ENCODE data around the gene BLVRA.
"Not testable (repeated sequence)": the region's sequence is repeated elsewhere in the genome, so short reads cannot be mapped to it uniquely, and the experiment has no call there.

The BLVRA gene

GRCh38 chr7:43758029-43758821 is at the start of gene BLVRA:
Gene BLVRA, plus strand, starts transcription at chr7:43758680. Its CDS starts 12,479 bp downstream, at chr7:43771159.
- no peak for DNase-seq (ENCODE audit: low read depth, low spot score)
- Histone ChIP-seq H3K4me1 (ENCODE audit: control insufficient read depth, insufficient read depth, low read length) (peaks cover 1% of the 10 kb centered on the region), H3K9me3 (ENCODE audit: control insufficient read depth, insufficient read depth, low read length) (no peaks in the 10 kb centered on the region), H3K36me3 (ENCODE audit: control insufficient read depth, insufficient read depth, low read length) (no peaks in the 10 kb centered on the region), H3K27me3 (ENCODE audit: control insufficient read depth, insufficient read depth, low read length) (peaks cover 10% of the 10 kb centered on the region), H3K27ac (ENCODE audit: low read length) (no peak within 1 kb of the TSS), H3K4me3 (ENCODE audit: low read length) (peak within 1 kb of the TSS; percentile 92)
- WGBS (ENCODE audit: insufficient coverage, insufficient read length): no CpG with 5 or more reads among the region's 67 CpGs

GRCh38 chr7:43711503-43711902 is 47.0 kb upstream of the BLVRA start:
- Histone ChIP-seq H3K27ac (ENCODE audit: low read length) (no peak overlapping the region), H3K4me3 (ENCODE audit: low read length) (no peak overlapping the region), H3K27me3 (ENCODE audit: control insufficient read depth, insufficient read depth, low read length) (no peaks in the 10 kb centered on the region), H3K4me1 (ENCODE audit: control insufficient read depth, insufficient read depth, low read length) (no peaks in the 10 kb centered on the region), H3K36me3 (ENCODE audit: control insufficient read depth, insufficient read depth, low read length) (no peaks in the 10 kb centered on the region), H3K9me3 (ENCODE audit: control insufficient read depth, insufficient read depth, low read length) (no peaks in the 10 kb centered on the region)
- no peak for DNase-seq (ENCODE audit: low read depth, low spot score)
- WGBS (ENCODE audit: insufficient coverage, insufficient read length): no CpG with 5 or more reads among the region's 1 CpG

- H3K4me3 ChIP-seq (ENCODE audit: low read length); H3K27ac ChIP-seq (ENCODE audit: low read length); H3K36me3 ChIP-seq (ENCODE audit: control insufficient read depth, insufficient read depth, low read length); H3K4me1 ChIP-seq (ENCODE audit: control insufficient read depth, insufficient read depth, low read length); H3K9me3 ChIP-seq (ENCODE audit: control insufficient read depth, insufficient read depth, low read length); DNase-seq (ENCODE audit: low read depth, low spot score); H3K27me3 ChIP-seq (ENCODE audit: control insufficient read depth, insufficient read depth, low read length): not testable (repeated sequence)
- no CpG with 5 or more reads among the region's 2 CpGs for WGBS (ENCODE audit: insufficient coverage, insufficient read length)
Measured at GRCh38 chr7:43715966-43716365, 42.5 kb upstream of the BLVRA start.

- Histone ChIP-seq H3K9me3 (ENCODE audit: control insufficient read depth, insufficient read depth, low read length) (no peaks in the 10 kb centered on the region), H3K27me3 (ENCODE audit: control insufficient read depth, insufficient read depth, low read length) (no peaks in the 10 kb centered on the region), H3K4me1 (ENCODE audit: control insufficient read depth, insufficient read depth, low read length) (no peaks in the 10 kb centered on the region), H3K27ac (ENCODE audit: low read length) (no peak overlapping the region), H3K4me3 (ENCODE audit: low read length) (no peak overlapping the region), H3K36me3 (ENCODE audit: control insufficient read depth, insufficient read depth, low read length) (no peaks in the 10 kb centered on the region)
- WGBS (ENCODE audit: insufficient coverage, insufficient read length): no CpG with 5 or more reads among the region's 2 CpGs
- no peak for DNase-seq (ENCODE audit: low read depth, low spot score)
Measured at GRCh38 chr7:43716598-43716997, 41.9 kb upstream of the BLVRA start.

- H3K4me1 ChIP-seq (ENCODE audit: control insufficient read depth, insufficient read depth, low read length): no peaks in the 10 kb centered on the region
- no peaks in the 10 kb centered on the region for H3K9me3 ChIP-seq (ENCODE audit: control insufficient read depth, insufficient read depth, low read length)
- WGBS (ENCODE audit: insufficient coverage, insufficient read length): no CpG with 5 or more reads among the region's 2 CpGs
- no peaks in the 10 kb centered on the region for H3K27me3 ChIP-seq (ENCODE audit: control insufficient read depth, insufficient read depth, low read length)
- no peaks in the 10 kb centered on the region for H3K36me3 ChIP-seq (ENCODE audit: control insufficient read depth, insufficient read depth, low read length)
- no peak overlapping the region for H3K27ac ChIP-seq (ENCODE audit: low read length)
- no peak overlapping the region for H3K4me3 ChIP-seq (ENCODE audit: low read length)
- DNase-seq (ENCODE audit: low read depth, low spot score): no peak
Measured at GRCh38 chr7:43721193-43721806, 37.2 kb upstream of the BLVRA start.

- H3K27me3 ChIP-seq (ENCODE audit: control insufficient read depth, insufficient read depth, low read length): no peaks in the 10 kb centered on the region
- no peak overlapping the region for H3K4me3 ChIP-seq (ENCODE audit: low read length)
- no peak overlapping the region for H3K27ac ChIP-seq (ENCODE audit: low read length)
- H3K4me1 ChIP-seq (ENCODE audit: control insufficient read depth, insufficient read depth, low read length): no peaks in the 10 kb centered on the region
- no peaks in the 10 kb centered on the region for H3K36me3 ChIP-seq (ENCODE audit: control insufficient read depth, insufficient read depth, low read length)
- H3K9me3 ChIP-seq (ENCODE audit: control insufficient read depth, insufficient read depth, low read length): no peaks in the 10 kb centered on the region
- DNase-seq (ENCODE audit: low read depth, low spot score): no peak
Measured at GRCh38 chr7:43723007-43723341, 35.5 kb upstream of the BLVRA start.

GRCh38 chr7:43725251-43725650 is 33.2 kb upstream of the BLVRA start:
- Histone ChIP-seq H3K27me3 (ENCODE audit: control insufficient read depth, insufficient read depth, low read length) (no peaks in the 10 kb centered on the region), H3K4me1 (ENCODE audit: control insufficient read depth, insufficient read depth, low read length) (no peaks in the 10 kb centered on the region; the same call in 1 of the 2 replicates), H3K36me3 (ENCODE audit: control insufficient read depth, insufficient read depth, low read length) (no peaks in the 10 kb centered on the region), H3K27ac (ENCODE audit: low read length) (no peak overlapping the region), H3K9me3 (ENCODE audit: control insufficient read depth, insufficient read depth, low read length) (no peaks in the 10 kb centered on the region), H3K4me3 (ENCODE audit: low read length) (no peak overlapping the region)
- no peak for DNase-seq (ENCODE audit: low read depth, low spot score)
- WGBS (ENCODE audit: insufficient coverage, insufficient read length): no CpG with 5 or more reads among the region's 3 CpGs

- Histone ChIP-seq H3K27ac (ENCODE audit: low read length) (no peak overlapping the region), H3K4me1 (ENCODE audit: control insufficient read depth, insufficient read depth, low read length) (no peaks in the 10 kb centered on the region; the same call in 1 of the 2 replicates), H3K27me3 (ENCODE audit: control insufficient read depth, insufficient read depth, low read length) (no peaks in the 10 kb centered on the region), H3K36me3 (ENCODE audit: control insufficient read depth, insufficient read depth, low read length) (no peaks in the 10 kb centered on the region), H3K4me3 (ENCODE audit: low read length) (no peak overlapping the region), H3K9me3 (ENCODE audit: control insufficient read depth, insufficient read depth, low read length) (no peaks in the 10 kb centered on the region)
- WGBS (ENCODE audit: insufficient coverage, insufficient read length): no CpG with 5 or more reads among the region's 4 CpGs
- no peak for DNase-seq (ENCODE audit: low read depth, low spot score)
Measured at GRCh38 chr7:43726466-43726865, 32.0 kb upstream of the BLVRA start.

GRCh38 chr7:43727003-43727402 is 31.5 kb upstream of the BLVRA start:
- H3K27ac ChIP-seq (ENCODE audit: low read length): no peak overlapping the region
- DNase-seq (ENCODE audit: low read depth, low spot score): no peak
- no CpG with 5 or more reads among the region's 5 CpGs for WGBS (ENCODE audit: insufficient coverage, insufficient read length)
- H3K27me3 ChIP-seq (ENCODE audit: control insufficient read depth, insufficient read depth, low read length): no peaks in the 10 kb centered on the region
- no peaks in the 10 kb centered on the region for H3K36me3 ChIP-seq (ENCODE audit: control insufficient read depth, insufficient read depth, low read length)
- H3K4me1 ChIP-seq (ENCODE audit: control insufficient read depth, insufficient read depth, low read length): no peaks in the 10 kb centered on the region; the same call in 1 of the 2 replicates
- no peak overlapping the region for H3K4me3 ChIP-seq (ENCODE audit: low read length)
- no peaks in the 10 kb centered on the region for H3K9me3 ChIP-seq (ENCODE audit: control insufficient read depth, insufficient read depth, low read length)

- Histone ChIP-seq H3K9me3 (ENCODE audit: control insufficient read depth, insufficient read depth, low read length) (no peaks in the 10 kb centered on the region), H3K4me3 (ENCODE audit: low read length) (no peak overlapping the region), H3K36me3 (ENCODE audit: control insufficient read depth, insufficient read depth, low read length) (no peaks in the 10 kb centered on the region), H3K27me3 (ENCODE audit: control insufficient read depth, insufficient read depth, low read length) (no peaks in the 10 kb centered on the region), H3K27ac (ENCODE audit: low read length) (no peak overlapping the region), H3K4me1 (ENCODE audit: control insufficient read depth, insufficient read depth, low read length) (no peaks in the 10 kb centered on the region; the same call in 1 of the 2 replicates)
- no peak for DNase-seq (ENCODE audit: low read depth, low spot score)
- WGBS (ENCODE audit: insufficient coverage, insufficient read length): no CpG with 5 or more reads among the region's 1 CpG
Measured at GRCh38 chr7:43727494-43727893, 31.0 kb upstream of the BLVRA start.

Measured in iPS DF 6.9 (cell line).